ENCODE data around the gene AMER2. TPM values are rescaled to one million over a fixed set of nuclear protein-coding genes. Genes with fewer than 3 reads are reported as not detected.

The AMER2 gene, protein sequence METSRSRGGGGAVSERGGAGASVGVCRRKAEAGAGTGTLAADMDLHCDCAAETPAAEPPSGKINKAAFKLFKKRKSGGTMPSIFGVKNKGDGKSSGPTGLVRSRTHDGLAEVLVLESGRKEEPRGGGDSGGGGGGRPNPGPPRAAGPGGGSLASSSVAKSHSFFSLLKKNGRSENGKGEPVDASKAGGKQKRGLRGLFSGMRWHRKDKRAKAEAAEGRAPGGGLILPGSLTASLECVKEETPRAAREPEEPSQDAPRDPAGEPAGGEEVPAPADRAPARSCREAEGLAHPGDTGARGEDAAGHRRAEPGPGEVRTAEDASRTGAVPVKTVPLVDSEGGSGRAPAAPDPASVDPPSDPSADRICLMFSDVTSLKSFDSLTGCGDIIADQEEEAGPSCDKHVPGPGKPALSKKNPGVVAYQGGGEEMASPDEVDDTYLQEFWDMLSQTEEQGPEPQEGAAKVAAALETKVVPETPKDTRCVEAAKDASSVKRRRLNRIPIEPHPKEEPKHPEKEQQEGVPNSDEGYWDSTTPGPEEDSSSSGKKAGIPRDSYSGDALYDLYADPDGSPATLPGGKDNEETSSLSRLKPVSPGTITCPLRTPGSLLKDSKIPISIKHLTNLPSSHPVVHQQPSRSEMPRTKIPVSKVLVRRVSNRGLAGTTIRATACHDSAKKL
- 2.4 TPM for total RNA-seq (ENCODE audit: insufficient read depth, low replicate concordance)

DNA sequence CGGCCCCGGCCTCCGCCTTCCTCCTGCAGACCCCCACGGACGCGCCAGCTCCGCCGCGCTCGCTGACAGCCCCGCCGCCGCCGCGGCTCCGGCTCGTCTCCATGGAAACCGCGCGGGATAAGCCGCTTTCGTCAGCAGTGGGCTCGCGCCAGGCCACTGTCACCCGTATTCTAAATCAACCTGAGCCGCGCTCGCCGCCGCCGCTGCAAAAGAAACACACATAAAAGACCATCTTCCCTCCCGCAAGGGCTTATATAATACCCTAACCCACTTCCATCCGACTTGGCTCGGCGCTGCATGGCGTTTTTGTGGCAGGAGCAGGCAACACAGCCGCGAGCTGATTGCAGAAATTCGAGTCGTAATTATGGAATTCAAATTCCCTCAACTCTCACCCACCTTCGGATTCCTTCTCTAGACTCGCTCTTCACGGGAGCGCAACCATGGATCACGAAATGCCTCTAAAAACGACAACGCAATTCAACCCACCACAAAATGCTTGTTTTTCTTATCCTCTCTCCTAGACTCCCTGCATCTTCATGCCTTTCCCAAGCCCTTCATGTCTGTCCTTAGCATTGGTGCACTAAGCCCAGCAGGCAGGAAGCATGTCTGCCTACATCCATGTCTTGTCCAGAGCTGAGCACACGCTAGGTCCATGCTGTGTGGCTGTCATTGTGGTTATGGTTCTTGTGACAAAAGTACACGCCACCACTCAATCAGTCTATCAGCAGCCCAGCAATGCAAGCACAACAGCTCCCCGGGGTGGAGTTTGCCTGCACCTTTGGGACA, at the start of gene AMER2:
Gene AMER2, minus strand, starts transcription at position 772 of the 786 bp plus-strand sequence. Its CDS starts 669 bp downstream, at position 103.
- DNase-seq (ENCODE audit: low spot score) = peak; percentile 45

DNA sequence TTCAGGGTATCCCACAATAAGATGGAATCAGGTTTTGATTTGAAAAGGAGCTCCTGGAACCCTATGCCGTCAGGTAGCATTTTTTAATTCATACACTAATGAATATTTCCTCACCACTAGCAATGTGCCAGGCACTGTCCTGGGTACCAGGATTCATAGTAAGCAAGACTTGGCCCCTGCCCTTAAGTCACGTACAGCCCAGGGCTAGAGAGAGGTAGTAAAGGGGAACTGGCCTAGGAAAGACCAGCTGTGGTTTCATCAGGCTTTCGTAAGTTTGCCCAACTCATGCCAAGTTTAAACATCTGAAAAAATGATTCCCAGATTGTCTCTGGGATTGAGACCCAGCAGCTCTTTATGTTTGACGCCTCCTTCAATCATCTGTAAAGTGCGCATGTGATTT, 45.9 kb upstream of the AMER2 start:
- DNase-seq (ENCODE audit: low spot score) = no peak

DNA sequence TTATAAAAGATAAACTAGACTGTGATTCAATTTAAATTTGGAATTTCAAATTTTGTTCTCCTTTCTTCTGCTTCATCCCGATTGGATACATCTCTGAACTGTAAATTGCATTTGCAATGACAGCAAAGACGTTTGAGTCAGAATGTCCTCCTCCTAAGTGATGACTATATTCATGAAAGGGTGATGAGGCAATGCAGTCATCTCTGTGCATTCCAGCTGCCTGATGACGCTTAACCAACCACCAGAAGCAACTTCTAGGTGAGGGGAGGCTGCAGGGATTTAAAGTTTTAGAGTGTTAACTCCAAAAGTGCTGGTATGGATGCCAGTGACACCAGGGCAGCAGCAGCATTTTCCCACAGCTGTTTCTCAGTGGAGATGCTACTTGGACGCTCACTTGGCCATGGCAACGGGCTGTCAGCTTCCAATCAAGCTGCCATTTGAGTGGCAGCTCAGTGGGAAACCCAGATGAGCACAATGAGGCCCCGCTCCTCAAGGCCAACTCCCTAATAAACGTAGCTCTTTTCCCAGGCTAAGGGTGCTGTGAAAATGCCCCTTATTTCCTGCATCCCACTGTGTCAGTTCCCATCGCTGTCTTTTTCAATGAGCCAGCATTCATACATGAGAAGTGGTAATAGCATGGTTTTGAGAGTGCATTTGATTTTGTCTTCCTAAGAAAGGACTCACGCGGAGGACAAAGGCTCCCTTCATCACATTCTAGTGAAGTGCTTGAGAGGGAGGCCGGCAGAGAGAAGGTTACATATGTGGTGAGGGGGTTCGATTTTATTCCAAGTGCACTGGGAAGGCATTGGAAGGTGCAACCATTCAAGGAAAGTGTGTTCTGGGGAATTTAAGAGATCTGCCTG, 45.2 kb upstream of the AMER2 start:
- DNase-seq (ENCODE audit: low spot score) = no peak

DNA sequence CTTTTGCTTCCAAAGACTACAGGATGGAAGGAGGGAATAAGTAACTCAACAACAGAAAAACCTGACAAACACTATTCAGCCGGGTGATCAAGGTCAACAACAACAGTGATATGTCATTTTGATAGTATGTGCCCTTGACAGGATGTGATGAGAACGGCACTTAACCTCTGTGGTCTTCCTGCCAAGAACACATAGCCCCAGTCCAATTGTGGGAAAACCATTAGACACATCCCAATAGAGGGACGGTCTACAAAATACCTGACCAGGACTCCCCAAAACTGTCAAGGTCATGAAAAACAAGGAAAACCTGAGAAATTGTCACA, 43.1 kb upstream of the AMER2 start:
- no peak for DNase-seq (ENCODE audit: low spot score)

DNA sequence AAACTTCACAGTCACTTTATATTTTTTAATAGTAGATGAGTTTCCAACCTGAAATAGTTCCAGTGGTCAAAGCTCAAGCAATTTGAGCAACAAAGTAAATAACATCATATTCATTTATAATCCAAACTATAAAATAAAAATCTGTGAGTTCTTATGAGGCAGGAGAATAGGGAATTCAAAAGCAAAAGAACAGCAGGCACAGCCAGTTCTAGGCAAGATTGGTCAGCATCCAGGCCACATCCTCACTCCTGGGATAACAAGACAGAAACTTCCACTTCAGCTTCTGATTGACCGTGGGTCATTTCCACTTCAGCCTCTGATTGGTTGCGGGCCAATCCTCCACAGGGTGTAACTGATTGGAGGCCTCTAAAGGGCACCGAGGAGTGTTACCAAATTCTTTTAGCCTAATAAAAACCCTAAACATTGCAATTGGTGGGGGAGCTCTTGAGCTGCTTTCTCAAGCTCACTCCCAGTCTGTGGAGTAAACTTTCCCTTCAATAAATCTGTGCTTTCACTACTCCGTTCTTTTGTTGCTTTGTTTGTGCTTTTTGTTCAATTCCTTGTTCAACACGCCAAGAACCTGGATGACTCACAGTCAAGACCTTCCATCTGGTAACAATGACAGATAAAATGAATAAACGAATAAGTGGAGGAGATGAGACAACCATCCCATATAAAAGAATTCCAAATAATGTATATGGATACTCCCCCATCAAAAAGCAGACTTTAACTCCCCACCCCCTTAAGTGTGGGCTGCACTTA, 42.6 kb upstream of the AMER2 start:
- peak; percentile 7 for DNase-seq (ENCODE audit: low spot score)

DNA sequence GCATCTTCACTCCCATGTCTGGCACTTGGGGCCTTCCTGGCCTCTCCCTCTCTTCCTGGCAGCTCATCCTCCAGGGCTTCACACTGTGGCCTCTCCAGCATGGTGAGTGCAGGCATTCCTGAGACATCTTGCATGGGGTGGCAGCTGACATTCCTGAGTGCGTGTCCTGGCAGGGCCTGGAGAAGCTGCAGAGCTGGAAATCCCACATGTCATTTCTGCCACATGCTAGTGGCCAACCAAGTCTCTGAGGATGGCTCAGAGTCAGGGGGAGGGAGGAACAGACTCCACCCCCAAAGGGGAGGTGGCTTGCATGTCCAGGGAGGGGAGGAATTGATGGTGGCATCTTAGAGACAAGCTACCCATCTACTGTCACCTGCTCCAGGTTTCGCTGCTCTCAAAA, 41.6 kb upstream of the AMER2 start:
- peak; percentile 51 for DNase-seq (ENCODE audit: low spot score)

DNA sequence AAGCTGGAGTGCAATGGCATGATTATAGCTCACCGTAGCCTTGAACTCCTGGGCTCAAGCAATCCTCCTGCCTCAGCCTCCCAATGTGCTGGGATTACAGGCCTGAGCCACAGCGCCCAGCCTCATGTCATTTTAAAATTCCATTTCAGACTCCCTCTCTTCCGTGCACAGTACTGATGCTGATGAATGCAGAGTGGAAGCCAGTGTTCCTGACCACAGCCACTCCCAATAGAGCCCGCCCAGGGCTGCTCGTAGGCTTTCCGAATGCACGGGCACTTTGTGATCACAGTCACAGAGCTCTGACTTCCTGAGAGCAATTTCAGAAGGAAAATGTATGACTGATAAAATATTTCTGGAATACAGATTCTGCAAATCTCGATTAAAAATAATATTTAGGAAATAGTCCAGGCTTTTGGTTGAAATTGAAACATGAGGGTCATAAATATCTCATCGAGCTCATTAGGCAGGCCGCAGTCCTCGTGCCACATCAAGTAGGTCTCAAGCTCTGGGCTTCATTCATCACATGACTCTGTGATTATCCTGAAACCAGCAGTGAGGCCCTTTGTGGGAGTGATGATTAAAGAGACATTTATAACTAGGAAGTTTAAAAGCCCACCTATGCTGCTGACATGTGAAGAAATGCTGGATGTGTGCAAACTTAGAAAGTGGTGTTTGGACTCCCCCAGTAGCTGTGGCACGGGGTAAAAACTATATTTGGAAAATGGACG, 38.9 kb upstream of the AMER2 start:
- DNase-seq (ENCODE audit: low spot score) = no peak

DNA sequence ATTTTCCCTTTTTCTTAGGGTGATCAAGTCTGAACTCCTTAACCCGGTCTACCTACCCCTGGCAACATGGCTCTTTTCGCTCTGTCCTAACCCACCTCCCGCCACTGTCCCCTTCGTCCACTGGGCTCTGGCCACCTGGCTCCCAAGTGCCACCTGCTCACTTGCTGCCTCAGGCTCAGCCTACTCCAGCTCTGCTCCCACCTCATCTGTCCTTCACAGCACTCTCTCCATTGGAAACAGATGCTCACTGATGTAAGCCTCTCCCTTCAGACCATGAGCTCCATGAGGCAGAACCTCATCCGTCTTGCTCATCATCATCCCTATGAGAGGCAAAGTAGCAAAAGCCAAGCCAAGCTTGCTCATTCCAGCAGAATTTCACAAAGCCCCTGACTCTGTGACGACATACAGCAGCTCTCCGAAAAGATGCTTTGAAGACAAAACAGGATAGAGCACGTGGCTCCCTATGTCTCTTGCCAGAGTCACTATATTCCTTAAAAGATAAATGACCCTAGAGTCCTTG, 35.3 kb upstream of the AMER2 start:
- peak; percentile 48 for DNase-seq (ENCODE audit: low spot score)

DNA sequence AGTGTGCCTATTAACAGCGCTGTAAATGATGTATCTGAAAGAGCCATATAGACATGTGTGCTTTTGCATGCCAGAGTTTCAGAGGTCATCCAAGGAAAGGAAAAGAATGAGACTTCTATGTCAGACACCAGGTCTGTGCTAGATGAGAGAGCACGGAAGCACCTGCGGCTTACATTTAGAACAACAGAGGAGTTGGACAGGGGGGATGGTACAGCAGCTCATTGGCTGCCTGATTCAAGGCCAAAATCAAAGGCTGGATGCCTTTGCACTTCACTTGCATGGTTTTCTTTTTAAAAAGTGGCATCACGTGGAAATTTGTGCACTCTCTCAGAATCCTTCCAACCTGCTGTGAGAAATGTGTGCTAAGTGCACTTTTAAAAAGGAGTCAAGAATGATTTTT, 32.8 kb upstream of the AMER2 start:
- no peak for DNase-seq (ENCODE audit: low spot score)

DNA sequence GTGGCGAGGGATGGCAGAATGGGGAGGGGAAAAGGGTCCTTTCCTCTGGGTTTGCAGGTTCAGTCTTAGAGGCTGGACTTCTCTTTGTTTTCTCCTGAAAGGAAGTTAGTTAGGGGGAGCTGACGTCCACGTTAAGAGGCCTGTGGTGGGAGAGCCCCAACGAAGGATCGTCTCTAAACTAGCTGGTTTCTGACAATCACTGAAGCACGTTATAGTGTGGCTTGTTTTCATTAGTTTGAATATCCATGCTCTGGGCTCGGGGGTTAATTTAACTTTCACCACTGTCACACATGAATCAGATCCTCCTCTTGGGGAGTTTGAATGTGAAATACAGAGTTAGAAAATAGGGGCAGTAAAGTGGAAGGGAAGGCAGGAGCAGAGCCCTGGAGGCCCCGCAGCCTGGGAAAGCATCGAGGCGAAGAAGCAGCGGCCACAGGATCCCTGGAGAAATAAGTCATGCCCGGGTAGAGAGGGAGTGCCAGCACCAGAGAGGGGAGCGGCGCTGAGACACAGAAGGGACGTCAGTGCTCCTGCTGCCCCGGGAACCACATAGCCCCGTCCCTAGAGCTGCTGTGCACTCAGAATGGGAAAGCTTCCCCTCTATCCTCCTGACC, 31.1 kb upstream of the AMER2 start:
- DNase-seq (ENCODE audit: low spot score) = no peak

DNA sequence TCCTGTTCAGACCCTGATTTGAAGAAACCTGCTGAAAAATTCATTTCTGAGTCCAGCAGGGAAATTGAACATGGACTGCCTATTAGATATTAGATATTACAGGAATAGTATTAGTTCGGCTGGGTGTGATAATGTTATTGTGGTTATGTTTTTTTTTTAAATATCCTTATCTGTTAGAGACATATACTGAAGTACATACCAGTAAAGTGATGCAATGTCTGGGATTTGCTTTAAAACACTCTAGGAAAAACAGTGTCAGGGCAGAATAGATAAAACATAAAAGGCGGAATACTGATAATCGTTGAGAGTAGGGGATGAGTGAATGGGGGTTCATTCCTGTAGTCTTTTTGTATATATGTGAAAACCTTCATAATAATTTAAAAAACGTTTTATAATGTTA, 28.7 kb upstream of the AMER2 start:
- DNase-seq (ENCODE audit: low spot score) = peak; percentile 69

DNA sequence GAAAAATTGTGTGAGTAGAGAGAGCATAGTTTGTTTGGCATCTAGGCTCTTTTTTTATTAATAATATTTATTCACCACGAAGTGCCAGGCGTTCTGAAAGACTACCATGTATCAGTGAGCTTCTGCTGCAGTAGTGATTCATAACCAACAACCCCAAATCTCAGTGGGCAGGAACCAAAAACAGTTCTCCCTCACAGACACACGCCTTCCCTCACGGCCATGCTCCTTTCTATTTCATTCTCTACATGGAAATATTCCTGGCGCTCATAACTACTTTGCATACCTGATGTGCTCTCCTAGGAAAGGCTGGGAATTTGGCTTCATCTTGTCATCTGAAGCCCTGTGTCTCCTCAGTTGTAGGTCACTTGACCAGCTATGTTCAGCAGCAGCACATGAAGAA, 26.6 kb upstream of the AMER2 start:
- DNase-seq (ENCODE audit: low spot score) = no peak

DNA sequence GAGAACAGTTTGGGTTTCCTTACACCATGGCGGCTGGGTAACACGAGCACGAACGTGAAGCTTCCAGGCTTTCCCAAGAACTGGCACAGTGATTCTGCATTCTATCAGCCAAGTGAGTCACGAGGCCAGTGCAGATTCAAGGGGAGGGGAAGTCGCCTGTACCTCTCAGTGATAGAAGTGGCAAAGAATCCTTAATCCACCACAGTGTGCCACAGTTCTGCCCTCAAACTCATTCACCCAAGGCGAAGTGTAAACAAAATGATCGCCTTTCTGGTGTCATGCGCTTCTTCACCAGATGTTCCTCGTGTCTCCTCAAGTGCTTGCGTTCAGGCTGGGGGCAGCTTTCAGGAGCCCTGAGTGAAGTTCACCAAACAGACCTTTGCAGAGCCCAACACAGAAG, 24.9 kb upstream of the AMER2 start:
- no peak for DNase-seq (ENCODE audit: low spot score)

DNA sequence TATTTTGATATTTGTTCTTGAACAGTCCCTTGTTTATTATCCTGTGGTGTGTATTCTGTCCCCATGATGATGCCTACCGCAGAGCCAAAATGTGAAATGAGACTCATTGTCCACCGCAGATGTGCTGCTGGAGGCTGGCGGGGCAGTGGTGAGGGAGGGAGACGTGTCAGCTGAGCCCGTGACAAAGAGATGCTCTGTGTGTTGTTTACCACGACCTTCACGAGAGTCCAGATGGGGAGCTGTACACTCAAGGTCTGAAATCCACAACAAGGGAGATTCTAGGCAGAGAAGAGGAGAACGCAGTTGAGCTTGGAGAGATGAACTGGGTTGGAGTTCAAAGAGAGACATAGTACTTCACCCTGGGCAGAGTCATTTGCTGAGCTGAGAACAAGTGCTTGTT, 20.8 kb upstream of the AMER2 start:
- DNase-seq (ENCODE audit: low spot score) = no peak

DNA sequence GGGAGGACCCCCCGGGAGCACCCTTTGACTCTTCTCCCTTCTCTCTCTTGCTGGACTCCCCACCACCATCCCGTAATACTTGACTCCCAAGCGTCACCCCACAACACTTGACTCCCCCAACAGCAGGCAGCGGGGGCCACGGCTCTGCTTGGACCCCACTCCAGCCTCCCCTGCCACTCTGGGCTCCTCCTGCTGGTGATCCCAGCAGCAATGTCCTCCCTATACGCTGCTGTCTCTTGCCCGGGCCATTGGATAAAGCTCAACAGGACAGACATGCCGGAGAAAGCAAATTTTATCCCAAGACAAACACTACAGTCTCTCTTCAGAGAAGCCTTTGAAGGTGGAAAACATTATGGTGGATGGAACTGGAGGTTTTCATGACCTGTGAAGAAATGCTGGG, 20.4 kb upstream of the AMER2 start:
- DNase-seq (ENCODE audit: low spot score) = no peak

DNA sequence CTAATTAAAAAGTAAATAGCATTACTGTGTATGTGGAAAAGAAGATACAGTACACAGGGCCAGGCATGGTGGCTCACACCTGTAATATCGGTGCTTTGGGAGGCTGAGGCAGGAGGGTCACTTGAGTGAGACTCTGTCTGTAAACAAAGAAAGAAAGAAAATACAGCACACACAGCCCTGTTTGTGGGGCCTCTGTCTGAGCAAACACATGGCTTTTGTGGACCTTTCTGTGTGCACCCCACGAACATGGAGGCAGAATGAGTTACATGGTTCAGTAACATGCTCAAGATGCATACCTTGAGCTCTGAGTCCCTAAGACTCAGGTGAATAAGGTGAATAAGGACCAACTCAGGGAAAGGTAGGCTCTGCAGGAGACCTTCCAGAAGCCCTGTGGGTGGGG, 20.0 kb upstream of the AMER2 start:
- DNase-seq (ENCODE audit: low spot score) = no peak

DNA sequence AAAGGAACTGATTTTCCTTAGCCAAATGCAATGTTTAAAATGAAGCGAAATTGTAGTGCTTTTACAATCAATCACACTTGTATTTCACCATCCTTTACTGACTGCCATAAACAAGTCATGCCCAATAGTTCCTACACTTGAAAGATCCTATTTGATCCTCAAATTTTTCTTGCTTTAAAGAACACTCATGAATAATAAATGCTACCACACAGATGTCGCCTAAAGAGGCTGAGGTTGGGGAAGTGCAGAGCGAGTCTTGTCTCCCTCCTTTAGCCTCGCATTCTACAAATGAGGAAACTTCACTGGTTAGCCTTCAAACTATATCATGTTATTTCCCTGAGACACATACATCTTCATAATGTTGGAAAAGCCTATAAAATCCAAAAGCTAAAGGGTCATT, 18.7 kb upstream of the AMER2 start:
- DNase-seq (ENCODE audit: low spot score) = no peak

DNA sequence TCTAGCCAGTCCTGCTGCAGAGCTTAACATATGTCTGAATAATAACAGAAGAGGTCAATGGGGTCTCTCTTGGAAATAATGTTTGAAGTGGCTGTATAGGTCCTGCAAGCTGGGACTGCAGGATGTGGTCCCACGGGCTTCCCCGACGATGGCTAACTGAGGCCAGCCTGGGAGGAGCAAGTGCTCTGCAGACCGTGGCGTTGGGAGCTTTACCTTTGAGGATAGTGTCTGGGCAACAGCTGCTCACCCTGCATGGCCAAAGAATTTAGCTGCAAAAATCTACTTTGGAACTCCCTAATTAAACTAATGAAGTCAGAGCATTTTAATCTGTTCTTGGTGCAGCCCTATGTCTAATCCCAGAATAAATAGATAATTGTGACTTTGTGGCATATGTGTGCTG, 18.2 kb upstream of the AMER2 start:
- no peak for DNase-seq (ENCODE audit: low spot score)

DNA sequence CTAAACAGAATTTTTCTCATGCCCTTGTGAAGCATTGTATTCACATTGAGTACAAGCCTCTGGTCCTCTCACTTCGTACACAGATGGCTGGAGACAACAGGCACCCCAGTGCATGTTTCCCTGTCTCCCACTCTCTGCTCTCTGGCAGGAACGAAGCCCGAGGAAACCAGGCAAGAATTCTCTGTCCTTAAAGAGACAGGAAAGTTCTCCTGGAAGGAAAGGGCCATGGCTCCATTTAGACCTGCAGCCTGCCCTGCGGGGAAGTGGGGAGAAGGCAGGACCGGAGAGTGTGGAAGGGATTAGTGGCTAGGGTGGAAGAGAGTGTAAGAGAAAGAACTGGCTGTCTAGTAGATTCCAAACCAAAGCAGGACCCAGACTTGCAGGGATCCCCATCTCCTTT, 15.5 kb upstream of the AMER2 start:
- DNase-seq (ENCODE audit: low spot score) = no peak

DNA sequence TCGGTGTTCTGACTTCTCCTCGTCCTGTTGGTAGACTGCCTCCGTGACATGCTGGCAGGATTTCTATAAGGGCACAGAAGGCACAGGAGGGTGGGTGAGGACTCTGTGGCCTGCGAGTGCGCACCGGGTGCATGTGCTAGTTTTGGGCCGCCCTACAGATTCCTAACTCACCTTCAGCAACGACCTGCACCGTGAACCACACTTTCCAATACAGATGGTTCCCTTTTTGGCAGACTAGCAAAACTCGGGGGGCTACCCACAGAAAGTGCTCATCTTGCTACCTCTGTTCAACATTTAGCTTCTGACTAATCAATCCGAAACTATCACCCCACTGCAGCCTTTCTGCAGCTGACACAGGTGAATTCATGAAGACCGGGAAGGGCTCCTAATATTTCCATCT, 14.1 kb upstream of the AMER2 start:
- no peak for DNase-seq (ENCODE audit: low spot score)

Data from umbilical cord (tissue), 2 donors.